Subcutaneous abdominal adipose tissue (tissue), 5 donors: ENCODE measurements around the gene PRRX1.

ENCODE experiments used
- H3K27ac ChIP-seq: one replicate; pipeline ENCODE4 v1.7.0; 2013; ENCODE audit warnings: low read depth, mild to moderate bottlenecking, inconsistent platforms, low read length, moderate library complexity
- H3K27me3 ChIP-seq, 5 donors: one replicate each; pipeline ENCODE4 v1.7.0; 2013; ENCODE audit warnings: low read length in 5 of 5, inconsistent platforms in 1 of 5; ENCODE audit not compliant: control insufficient read depth in 5 of 5, insufficient read depth in 4 of 5
- H3K36me3 ChIP-seq, 5 donors: one replicate each; pipeline ENCODE4 v1.7.0; 2013; ENCODE audit warnings: low read length in 5 of 5; ENCODE audit not compliant: control insufficient read depth in 5 of 5, insufficient read depth in 5 of 5
- H3K4me1 ChIP-seq, 5 donors: one replicate each; pipeline ENCODE4 v1.7.0; 2013; ENCODE audit warnings: low read length in 5 of 5, mild to moderate bottlenecking in 3 of 5, moderate library complexity in 1 of 5; ENCODE audit not compliant: control insufficient read depth in 5 of 5, insufficient read depth in 5 of 5
- H3K4me3 ChIP-seq, 5 donors: one replicate each; pipeline ENCODE4 v1.7.0; 2013; ENCODE audit warnings: low read length in 5 of 5, low read depth in 1 of 5
- H3K9ac ChIP-seq, 5 donors: one replicate each; pipeline ENCODE4 v1.7.0; 2013; ENCODE audit warnings: low read length in 5 of 5, mild to moderate bottlenecking in 4 of 5, moderate library complexity in 3 of 5
- H3K9me3 ChIP-seq, 5 donors: one replicate each; pipeline ENCODE4 v1.7.0; 2013; ENCODE audit warnings: low read length in 5 of 5; ENCODE audit not compliant: control insufficient read depth in 5 of 5
- donor health status: healthy.
- donor health status: healthy.
- donor health status: healthy.
- donor health status: healthy.
- donor health status: healthy.

Gene PRRX1

GRCh38 chr1:170634824-170635410 lies 29.0 kb upstream of the PRRX1 start:
- H3K9ac ChIP-seq: no peak overlapping the region
- no peaks in the 10 kb centered on the region for H3K27me3 ChIP-seq
- no peak overlapping the region for H3K4me3 ChIP-seq
- H3K27ac ChIP-seq: no peak overlapping the region
- H3K36me3 ChIP-seq: no peaks in the 10 kb centered on the region
- no peaks in the 10 kb centered on the region for H3K9me3 ChIP-seq
- H3K4me1 ChIP-seq: no peaks in the 10 kb centered on the region

GRCh38 chr1:170640581-170640980 lies 23.4 kb upstream of the PRRX1 start:
- no peak overlapping the region for H3K9ac ChIP-seq
- H3K27ac ChIP-seq: no peak overlapping the region
- no peaks in the 10 kb centered on the region for H3K27me3 ChIP-seq
- H3K4me1 ChIP-seq: no peaks in the 10 kb centered on the region
- no peak overlapping the region for H3K4me3 ChIP-seq
- no peaks in the 10 kb centered on the region for H3K9me3 ChIP-seq
- no peaks in the 10 kb centered on the region for H3K36me3 ChIP-seq

GRCh38 chr1:170657275-170657853 lies 6.6 kb upstream of the PRRX1 start:
- Histone ChIP-seq H3K27me3 (peaks cover 14 to 30% (median 20%) of the 10 kb centered on the region in 5 donors), H3K4me3 (no peak overlapping the region), H3K4me1 (peaks cover under 1 to 19% (median 14%) of the 10 kb centered on the region in 5 donors), H3K27ac (no peak overlapping the region), H3K36me3 (no peaks in the 10 kb centered on the region), H3K9me3 (no peaks in the 10 kb centered on the region), H3K9ac (no peak overlapping the region)

GRCh38 chr1:170659399-170660035 lies 4.4 kb upstream of the PRRX1 start:
- Histone ChIP-seq H3K9me3 (no peaks in the 10 kb centered on the region), H3K9ac (no peak overlapping the region), H3K4me1 (peaks cover 1 to 30% (median 23%) of the 10 kb centered on the region in 5 donors), H3K27ac (no peak overlapping the region), H3K36me3 (no peaks in the 10 kb centered on the region), H3K27me3 (peaks cover 17 to 42% (median 26%) of the 10 kb centered on the region in 5 donors), H3K4me3 (no peak overlapping the region)

- Histone ChIP-seq H3K27ac (no peak overlapping the region), H3K9me3 (no peaks in the 10 kb centered on the region), H3K4me1 (peaks cover 1 to 38% (median 31%) of the 10 kb centered on the region in 5 donors), H3K27me3 (peaks cover 22 to 49% (median 34%) of the 10 kb centered on the region in 5 donors), H3K9ac (no peak overlapping the region), H3K36me3 (no peaks in the 10 kb centered on the region), H3K4me3 (no peak overlapping the region)
These were observed 3.6 kb upstream of the PRRX1 start for GRCh38 chr1:170660281-170660713.

- Histone ChIP-seq H3K27ac (no peak overlapping the region), H3K9ac (peak overlapping the region in 1 of 5 donors; percentile 2), H3K36me3 (no peaks in the 10 kb centered on the region), H3K4me3 (peak overlapping the region in 4 of 5 donors; percentile 22 to 55 (median 47)), H3K4me1 (peaks cover 1 to 38% (median 32%) of the 10 kb centered on the region in 5 donors), H3K9me3 (no peaks in the 10 kb centered on the region), H3K27me3 (peaks cover 25 to 56% (median 37%) of the 10 kb centered on the region in 5 donors)
These were observed 2.9 kb upstream of the PRRX1 start for GRCh38 chr1:170660871-170661645.

GRCh38 chr1:170661646-170662411 lies 2.1 kb upstream of the PRRX1 start:
- Histone ChIP-seq H3K36me3 (peaks cover 0 to 3% (median 0%) of the 10 kb centered on the region in 5 donors), H3K27me3 (peaks cover 30 to 64% (median 43%) of the 10 kb centered on the region in 5 donors), H3K9me3 (no peaks in the 10 kb centered on the region), H3K4me1 (peaks cover 1 to 41% (median 34%) of the 10 kb centered on the region in 5 donors), H3K27ac (peak overlapping the region; percentile 80), H3K9ac (peak overlapping the region in 2 of 5 donors; percentile 53 to 59), H3K4me3 (peak overlapping the region; percentile 44 to 81 (median 66))

- Histone ChIP-seq H3K4me3 (peak overlapping the region; percentile 62 to 81 (median 66)), H3K9ac (peak overlapping the region in 2 of 5 donors; percentile 41 to 59), H3K27me3 (peaks cover 37 to 71% (median 50%) of the 10 kb centered on the region in 5 donors), H3K36me3 (peaks cover 0 to 3% (median 0%) of the 10 kb centered on the region in 5 donors), H3K4me1 (peaks cover 1 to 41% (median 36%) of the 10 kb centered on the region in 5 donors), H3K9me3 (no peaks in the 10 kb centered on the region), H3K27ac (peak overlapping the region; percentile 80)
These were observed 1.1 kb upstream of the PRRX1 start for GRCh38 chr1:170662561-170663403.
